Thymus (tissue), 11 donors: ENCODE measurements around the gene TNC. TPM values are rescaled to one million over a fixed set of nuclear protein-coding genes. Genes with fewer than 3 reads are reported as not detected.
"Not testable (repeated sequence)": the region's sequence is repeated elsewhere in the genome, so short reads cannot be mapped to it uniquely, and the experiment has no call there.

Experiments
- DNase-seq, 9 donors: peaks; one replicate each; pipeline ENCODE4 v3.0.0-alpha.2; 2013; ENCODE audit warnings: low spot score in 9 of 9, low read depth in 6 of 9, missing footprints in 1 of 9
- H3K27ac ChIP-seq, 2 donors: one replicate each; pipeline ENCODE4 v1.5.1; 2013; ENCODE audit warnings: control low read depth in 1 of 2, low read depth in 1 of 2, low read length in 1 of 2, mild to moderate bottlenecking in 1 of 2, moderate library complexity in 1 of 2
- H3K27me3 ChIP-seq, 2 donors: one replicate each; pipeline ENCODE4 v1.5.1; 2013; ENCODE audit warnings: low read length in 1 of 2; ENCODE audit not compliant: control insufficient read depth in 2 of 2, insufficient read depth in 1 of 2
- H3K36me3 ChIP-seq, 2 donors: one replicate each; pipeline ENCODE4 v1.5.1; 2013; ENCODE audit warnings: low read length in 1 of 2, mild to moderate bottlenecking in 1 of 2, moderate library complexity in 1 of 2; ENCODE audit not compliant: control insufficient read depth in 2 of 2, insufficient read depth in 2 of 2
- H3K4me1 ChIP-seq, 2 donors: one replicate each; pipeline ENCODE4 v1.5.1; 2013; ENCODE audit warnings: low read length in 2 of 2; ENCODE audit not compliant: control insufficient read depth in 2 of 2, insufficient read depth in 2 of 2
- H3K4me3 ChIP-seq, 2 donors: one replicate each; pipeline ENCODE4 v1.5.1; 2013; ENCODE audit warnings: low read length in 2 of 2, control low read depth in 1 of 2, mild to moderate bottlenecking in 1 of 2
- H3K9me3 ChIP-seq, 2 donors: one replicate each; pipeline ENCODE4 v1.5.1; 2013; ENCODE audit warnings: low read length in 1 of 2, mild to moderate bottlenecking in 1 of 2; ENCODE audit not compliant: control insufficient read depth in 2 of 2, insufficient read depth in 1 of 2
- WGBS: extraction: QIAGEN DNeasy Blood & Tissue Kit; methylation state at CpG from one replicate; pipeline ENCODE4 v1.1.7; 2013; 5-methylcytosine and 5-hydroxymethylcytosine counted together
- polyA plus RNA-seq: library from polyadenylated mRNA; stranded (reverse); fragments of 200-250 nt; gene quantifications from one replicate; pipeline ENCODE4 v1.2.3, GENCODE V29; 2013
- total RNA-seq: library from RNA; stranded (reverse); fragments of 120-200 nt; gene quantifications from one replicate; pipeline ENCODE4 v1.2.4, GENCODE V29; 2013
- donor health status: healthy.

Gene TNC
- total and polyA plus RNA-seq, 2 donors: 11.0 to 31.5 TPM

GRCh38 chr9:115141612-115142011 is 23.7 kb upstream of the TNC start:
- Histone ChIP-seq H3K27me3 (no peaks in the 10 kb centered on the region), H3K27ac (no peak overlapping the region), H3K9me3 (no peaks in the 10 kb centered on the region), H3K4me1 (no peaks in the 10 kb centered on the region), H3K36me3 (no peaks in the 10 kb centered on the region), H3K4me3 (no peak overlapping the region)
- 90% methylated on average over 3 of the region's 3 CpGs for WGBS
- no peak for DNase-seq

GRCh38 chr9:115138151-115138550 is 20.2 kb upstream of the TNC start:
- no peak overlapping the region for H3K27ac ChIP-seq
- H3K9me3 ChIP-seq: no peaks in the 10 kb centered on the region
- DNase-seq: no peak
- no peak overlapping the region for H3K4me3 ChIP-seq
- H3K27me3 ChIP-seq: no peaks in the 10 kb centered on the region
- H3K36me3 ChIP-seq: no peaks in the 10 kb centered on the region
- 86% methylated on average over 2 of the region's 2 CpGs for WGBS
- no peaks in the 10 kb centered on the region for H3K4me1 ChIP-seq

- DNase-seq: no peak
- no peaks in the 10 kb centered on the region for H3K27me3 ChIP-seq
- no peak overlapping the region for H3K4me3 ChIP-seq
- H3K9me3 ChIP-seq: no peaks in the 10 kb centered on the region
- no peaks in the 10 kb centered on the region for H3K36me3 ChIP-seq
- WGBS: 92% methylated on average over 2 of the region's 2 CpGs
- H3K27ac ChIP-seq: no peak overlapping the region
- H3K4me1 ChIP-seq: no peaks in the 10 kb centered on the region
These were observed 19.6 kb upstream of the TNC start for GRCh38 chr9:115137526-115137925.

GRCh38 chr9:115135821-115136778 is 18.1 kb upstream of the TNC start:
- WGBS: 92% methylated on average over 8 of the region's 8 CpGs
- DNase-seq: no peak
- Histone ChIP-seq H3K9me3 (no peaks in the 10 kb centered on the region), H3K27ac (no peak overlapping the region), H3K36me3 (no peaks in the 10 kb centered on the region), H3K4me1 (no peaks in the 10 kb centered on the region), H3K27me3 (no peaks in the 10 kb centered on the region), H3K4me3 (no peak overlapping the region)

- no peak for DNase-seq
- WGBS: 90% methylated on average over 4 of the region's 4 CpGs
- no peaks in the 10 kb centered on the region for H3K9me3 ChIP-seq
- H3K36me3 ChIP-seq: no peaks in the 10 kb centered on the region
- peak overlapping the region in 1 of 2 donors; percentile 37 for H3K27ac ChIP-seq
- H3K27me3 ChIP-seq: no peaks in the 10 kb centered on the region
- no peaks in the 10 kb centered on the region for H3K4me1 ChIP-seq
- no peak overlapping the region for H3K4me3 ChIP-seq
These were observed 17.0 kb upstream of the TNC start for GRCh38 chr9:115134941-115135340.

- 85% methylated on average over 2 of the region's 2 CpGs for WGBS
- no peak overlapping the region for H3K4me3 ChIP-seq
- H3K4me1 ChIP-seq: no peaks in the 10 kb centered on the region
- no peak for DNase-seq
- H3K27ac ChIP-seq: no peak overlapping the region
- no peaks in the 10 kb centered on the region for H3K36me3 ChIP-seq
- no peaks in the 10 kb centered on the region for H3K9me3 ChIP-seq
- H3K27me3 ChIP-seq: no peaks in the 10 kb centered on the region
These were observed 15.7 kb upstream of the TNC start for GRCh38 chr9:115133649-115134048.

GRCh38 chr9:115132648-115133047 is 14.7 kb upstream of the TNC start:
- H3K27me3 ChIP-seq: no peaks in the 10 kb centered on the region
- no peaks in the 10 kb centered on the region for H3K4me1 ChIP-seq
- 94% methylated on average over 12 of the region's 12 CpGs for WGBS
- no peaks in the 10 kb centered on the region for H3K36me3 ChIP-seq
- H3K9me3 ChIP-seq: no peaks in the 10 kb centered on the region
- H3K4me3 ChIP-seq: no peak overlapping the region
- DNase-seq: no peak
- H3K27ac ChIP-seq: no peak overlapping the region

GRCh38 chr9:115130176-115130575 is 12.2 kb upstream of the TNC start:
- H3K4me3 ChIP-seq: no peak overlapping the region
- H3K4me1 ChIP-seq: no peaks in the 10 kb centered on the region
- H3K27me3 ChIP-seq: no peaks in the 10 kb centered on the region
- H3K27ac ChIP-seq: no peak overlapping the region
- 96% methylated on average over 3 of the region's 3 CpGs for WGBS
- H3K36me3 ChIP-seq: no peaks in the 10 kb centered on the region
- no peaks in the 10 kb centered on the region for H3K9me3 ChIP-seq
- DNase-seq: no peak

GRCh38 chr9:115128726-115129125 is 10.8 kb upstream of the TNC start:
- not testable (repeated sequence) for DNase-seq, H3K4me3 ChIP-seq, H3K27ac ChIP-seq, H3K27me3 ChIP-seq, H3K4me1 ChIP-seq, H3K9me3 ChIP-seq, H3K36me3 ChIP-seq
- 97% methylated on average over 6 of the region's 6 CpGs for WGBS
